SK-N-MC (cell line): ENCODE data around the gene SERPINB12.

Experiments
- EZH2 ChIP-seq: fragments of 200-600 bp; sonication (generic); IDR thresholded peaks from one replicate; pipeline ENCODE4 v1.6.1; 2017; ENCODE audit warnings: antibody characterized with exemption
- FOXP2 ChIP-seq: optimal IDR thresholded peaks from 2 replicates; pipeline ENCODE3; 2011; ENCODE audit warnings: mild to moderate bottlenecking, moderate library complexity; ENCODE audit not compliant: insufficient read depth; ENCODE audit errors: extremely low read length, control extremely low read depth
- POLR2AphosphoS5 ChIP-seq: IDR thresholded peaks from 2 replicates; pipeline ENCODE4 v1.6.1; 2012; ENCODE audit warnings: mild to moderate bottlenecking, low read depth, low read length, borderline replicate concordance

GRCh38 chr18:63559567-63560491 is 17.7 kb downstream of the SERPINB12 start:
- TF ChIP-seq POLR2AphosphoS5 (no peak), EZH2 (no peak), FOXP2 (no peak)
